ENCODE measurements around the gene P2RY14. TPM values are rescaled to one million over a fixed set of nuclear protein-coding genes. Genes with fewer than 3 reads are reported as not detected.

Gene P2RY14
- not detected in 2 replicates for total RNA-seq

DNA sequence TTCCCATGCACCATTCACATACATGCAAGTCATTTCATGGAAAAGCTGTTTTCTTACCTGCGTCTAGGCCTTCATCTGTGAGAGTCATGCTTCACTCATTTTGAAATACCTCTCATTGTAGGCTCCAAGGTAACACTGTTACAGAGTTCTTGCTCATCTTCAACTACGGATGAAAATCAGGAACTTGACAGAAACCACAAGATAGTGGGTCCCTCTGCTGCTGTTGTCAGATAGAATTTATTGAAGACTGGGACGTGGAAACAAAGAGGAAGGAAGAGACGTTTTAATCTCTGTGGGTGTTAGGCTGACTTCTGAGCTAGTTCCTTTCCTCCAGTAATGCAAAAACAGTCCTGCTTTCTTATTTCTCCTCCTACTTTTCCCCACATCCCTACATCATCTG lies at the start of gene P2RY14:
TSS of gene P2RY14 (minus strand) at position 313 of the 400 bp plus-strand sequence. CDS start 64,226 bp downstream, outside the sequence.

DNA sequence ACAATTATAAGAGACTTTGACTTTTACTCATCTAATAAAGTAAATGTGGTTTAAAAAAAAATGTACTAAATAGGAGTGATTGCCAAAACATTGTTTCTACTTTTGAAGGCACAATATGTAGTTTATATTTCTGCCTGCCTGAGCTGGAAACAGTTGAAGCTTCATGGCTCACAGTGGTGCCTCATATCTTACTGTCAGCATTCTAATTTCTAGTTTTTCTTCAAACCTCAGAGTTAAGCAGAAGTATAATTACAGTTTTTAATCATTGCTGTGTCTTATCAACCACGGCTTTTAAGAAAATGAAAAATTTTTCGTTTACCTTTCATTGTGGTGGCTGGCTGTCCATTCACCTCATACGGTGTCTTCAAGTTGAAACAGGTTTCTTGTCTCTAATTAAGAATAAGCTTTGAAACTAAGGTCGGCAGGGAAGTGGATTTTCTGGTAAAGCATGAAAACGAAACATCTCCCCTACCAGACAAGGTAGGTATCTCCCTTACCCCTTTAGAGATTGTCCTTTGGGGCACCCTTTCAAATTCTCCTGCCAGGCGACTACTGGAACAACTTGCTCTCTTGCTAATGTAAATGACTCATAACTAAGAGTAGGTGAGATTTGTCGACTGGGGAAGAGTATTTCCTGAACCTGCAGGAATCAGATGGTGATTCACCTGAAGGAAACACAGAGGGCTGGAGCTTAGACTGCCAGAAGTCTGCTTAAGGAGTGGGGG lies 38.1 kb upstream of the P2RY14 start, which contains the start of gene GPR87:
TSS of gene GPR87 (minus strand) at position 554 of the 725 bp plus-strand sequence. CDS start 16,720 bp downstream, outside the sequence.

DNA sequence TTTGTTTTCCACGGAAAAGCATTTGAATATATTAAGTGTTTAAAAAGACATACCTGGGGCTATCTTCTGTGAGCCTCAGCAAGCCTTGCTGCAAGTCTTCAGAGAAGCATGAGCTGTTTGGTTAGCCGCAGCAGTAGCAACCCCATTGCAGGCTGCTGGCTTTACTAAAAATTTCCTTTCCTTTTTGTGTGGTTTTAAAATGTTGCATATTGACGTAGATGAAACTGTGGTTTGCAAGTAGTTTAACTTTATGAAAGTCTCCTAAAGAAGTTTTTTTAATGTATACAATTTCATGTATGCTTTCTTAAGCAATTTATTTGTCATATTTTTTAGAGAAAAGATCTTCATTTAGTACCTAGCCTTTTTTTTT lies 75.3 kb downstream of the P2RY14 start, which contains the start of gene GPR171:
TSS of gene GPR171 (minus strand) at position 166 of the 370 bp plus-strand sequence. CDS start 3,830 bp downstream, outside the sequence.

Other genes starting within 250 kb of the P2RY14 start
- 0.07 TPM in 1 of 2 replicates, not detected in the other for gene MED12L, start 192.9 kb downstream of the P2RY14 start, total RNA-seq
- not detected in 2 replicates for gene GPR171, start 75.3 kb downstream of the P2RY14 start, total RNA-seq
- gene GPR87, start 38.3 kb upstream of the P2RY14 start, total RNA-seq = 0.20 TPM in 1 of 2 replicates, not detected in the other
- not detected in 2 replicates for gene P2RY13, start 51.0 kb upstream of the P2RY14 start, total RNA-seq
- gene P2RY12, start 106.2 kb upstream of the P2RY14 start, total RNA-seq = not detected in 2 replicates
- under 0.01 TPM in 1 of 2 replicates, not detected in the other for gene IGSF10, start 182.5 kb upstream of the P2RY14 start, total RNA-seq